IPS-NIHi11 (cell line): ENCODE measurements around the gene AGAP2.
"Not testable (repeated sequence)": the region's sequence is repeated elsewhere in the genome, so short reads cannot be mapped to it uniquely, and the experiment has no call there.

Experiments used
- DNase-seq: peaks from one replicate; pipeline ENCODE4 v3.0.0; 2012; ENCODE audit warnings: mixed read lengths, low spot score

AGAP2 gene

DNA sequence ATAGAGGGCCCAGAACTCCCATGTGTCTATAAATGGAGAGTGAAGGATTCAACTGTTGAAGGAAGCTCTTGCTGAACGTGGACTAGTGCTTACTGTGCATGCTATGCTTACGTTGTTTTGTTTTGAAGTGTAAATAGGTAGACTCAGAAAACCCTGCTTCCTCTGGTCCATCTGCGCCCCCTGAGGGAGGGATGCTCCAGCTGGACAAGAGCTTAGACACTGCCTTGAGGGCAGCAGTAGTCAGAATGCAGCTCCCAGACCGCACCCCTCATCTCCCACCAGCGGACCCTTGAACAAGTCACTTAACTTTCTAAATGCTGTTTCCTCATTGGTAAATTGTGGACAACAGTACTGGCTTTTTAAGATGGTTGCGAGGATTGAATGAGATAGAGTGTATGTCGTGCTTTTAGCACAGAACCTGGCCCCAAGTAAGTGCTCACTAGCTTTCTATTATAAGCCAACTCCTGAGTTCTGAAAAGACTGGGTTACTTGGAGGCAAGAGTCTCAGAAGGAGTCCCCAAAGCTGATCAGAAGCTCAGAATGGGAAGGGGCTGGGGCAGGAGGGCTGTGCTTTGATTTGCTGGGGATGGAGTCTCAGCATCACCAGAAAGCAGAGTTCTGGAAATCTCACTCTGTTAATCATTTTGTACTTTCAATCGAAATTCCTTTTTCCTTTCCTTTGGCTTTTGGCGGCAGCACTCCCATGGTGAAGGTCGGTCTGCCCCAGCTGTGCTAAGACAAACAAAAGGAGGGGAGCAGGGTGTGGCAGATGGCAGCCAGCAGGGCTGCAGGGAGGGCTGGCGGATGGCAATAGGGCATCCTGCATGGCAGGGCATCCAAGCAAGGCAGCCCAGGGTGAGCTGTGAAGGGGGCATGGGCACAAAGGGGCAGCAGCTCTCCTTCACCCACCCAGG is 15.6 kb downstream of the AGAP2 start:
- DNase-seq = no peak

DNA sequence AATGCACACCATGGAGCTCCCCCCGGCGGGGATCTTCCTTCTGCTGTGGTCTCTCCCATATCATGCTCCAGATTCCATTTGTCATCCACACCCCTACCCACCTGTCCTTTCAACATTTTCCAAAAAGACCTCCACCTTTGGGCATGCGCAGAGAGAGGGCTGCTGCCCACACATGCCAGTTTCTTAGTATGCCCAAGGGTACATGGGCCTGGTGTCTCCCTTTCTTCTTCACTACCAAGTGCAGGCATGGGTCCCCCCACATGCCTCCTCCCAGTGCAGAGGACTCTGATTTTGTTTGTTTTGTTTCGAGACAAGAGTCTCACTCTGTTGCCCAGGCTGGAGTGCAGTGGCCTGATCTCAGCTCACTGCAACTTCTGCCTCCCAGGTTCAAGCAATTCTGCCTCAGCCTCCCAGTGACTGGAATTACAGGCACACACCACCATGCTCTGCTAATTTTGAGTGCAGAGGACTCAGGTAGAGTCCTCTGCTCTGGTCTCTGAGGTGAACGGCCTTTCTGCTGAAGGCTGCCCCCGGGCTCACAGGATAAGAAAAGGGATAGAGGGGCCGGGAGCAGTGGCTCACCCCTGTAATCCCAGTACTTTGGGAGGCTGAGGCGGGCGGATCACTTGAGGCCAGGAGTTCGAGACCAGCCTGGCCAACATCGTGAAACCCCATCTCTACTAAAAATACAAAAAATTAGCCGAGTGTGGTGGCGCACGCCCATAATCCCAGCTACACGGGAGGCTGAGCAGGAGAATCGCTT is 16.5 kb downstream of the AGAP2 start:
- DNase-seq = not testable (repeated sequence)

DNA sequence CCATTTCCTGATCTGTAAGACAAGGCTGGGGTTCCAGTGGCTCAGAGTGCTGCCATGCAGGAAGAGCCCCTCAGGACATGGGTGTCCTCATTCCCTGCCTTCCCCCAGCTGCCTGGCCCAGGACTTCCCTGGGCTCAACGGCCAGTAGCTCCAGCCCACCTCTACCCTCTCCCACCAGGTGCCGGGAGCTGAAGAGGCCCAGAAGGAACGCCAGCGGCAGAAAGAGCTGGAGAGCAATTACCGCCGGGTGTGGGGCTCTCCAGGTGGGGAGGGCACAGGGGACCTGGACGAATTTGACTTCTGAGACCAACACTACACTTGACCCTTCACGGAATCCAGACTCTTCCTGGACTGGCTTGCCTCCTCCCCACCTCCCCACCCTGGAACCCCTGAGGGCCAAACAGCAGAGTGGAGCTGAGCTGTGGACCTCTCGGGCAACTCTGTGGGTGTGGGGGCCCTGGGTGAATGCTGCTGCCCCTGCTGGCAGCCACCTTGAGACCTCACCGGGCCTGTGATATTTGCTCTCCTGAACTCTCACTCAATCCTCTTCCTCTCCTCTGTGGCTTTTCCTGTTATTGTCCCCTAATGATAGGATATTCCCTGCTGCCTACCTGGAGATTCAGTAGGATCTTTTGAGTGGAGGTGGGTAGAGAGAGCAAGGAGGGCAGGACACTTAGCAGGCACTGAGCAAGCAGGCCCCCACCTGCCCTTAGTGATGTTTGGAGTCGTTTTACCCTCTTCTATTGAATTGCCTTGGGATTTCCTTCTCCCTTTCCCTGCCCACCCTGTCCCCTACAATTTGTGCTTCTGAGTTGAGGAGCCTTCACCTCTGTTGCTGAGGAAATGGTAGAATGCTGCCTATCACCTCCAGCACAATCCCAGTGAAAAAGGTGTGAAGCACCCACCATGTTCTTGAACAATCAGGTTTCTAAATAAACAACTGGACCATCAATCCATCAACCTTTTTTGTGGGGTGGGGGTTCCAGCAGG is 17.6 kb downstream of the AGAP2 start:
- DNase-seq = no peak

DNA sequence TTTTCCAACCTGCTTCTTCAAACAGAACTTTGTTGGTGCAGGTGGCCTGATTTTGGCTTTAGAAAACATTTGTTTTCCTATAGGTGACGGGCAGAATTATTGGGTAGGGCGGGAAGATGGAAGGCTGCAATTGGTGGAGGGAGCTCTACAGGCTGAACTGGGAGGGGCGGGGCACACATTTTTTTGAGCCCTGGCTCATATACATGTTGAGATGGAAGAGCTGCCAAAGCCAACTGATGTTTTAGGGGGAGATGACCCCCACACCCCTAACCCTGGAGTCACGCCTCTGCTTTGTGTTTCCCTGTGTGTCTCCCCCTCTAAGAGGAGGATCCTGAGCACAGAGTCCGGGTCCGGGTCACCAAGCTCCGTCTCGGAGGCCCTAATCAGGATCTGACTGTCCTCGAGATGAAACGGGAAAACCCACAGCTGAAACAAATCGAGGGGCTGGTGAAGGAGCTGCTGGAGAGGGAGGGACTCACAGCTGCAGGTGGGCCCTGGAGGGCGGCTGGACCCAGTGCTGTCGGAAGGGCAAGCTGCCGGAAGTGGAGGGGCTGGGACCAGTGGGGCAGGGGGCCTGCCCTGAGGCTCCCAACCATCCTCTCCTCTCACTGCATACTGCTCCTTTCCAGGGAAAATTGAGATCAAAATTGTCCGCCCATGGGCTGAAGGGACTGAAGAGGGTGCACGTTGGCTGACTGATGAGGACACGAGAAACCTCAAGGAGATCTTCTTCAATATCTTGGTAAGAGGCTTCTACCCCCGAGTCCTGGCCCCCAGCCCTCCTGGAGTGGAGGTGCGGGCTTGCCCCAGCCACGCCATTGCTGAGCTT is 18.6 kb downstream of the AGAP2 start:
- DNase-seq = no peak

DNA sequence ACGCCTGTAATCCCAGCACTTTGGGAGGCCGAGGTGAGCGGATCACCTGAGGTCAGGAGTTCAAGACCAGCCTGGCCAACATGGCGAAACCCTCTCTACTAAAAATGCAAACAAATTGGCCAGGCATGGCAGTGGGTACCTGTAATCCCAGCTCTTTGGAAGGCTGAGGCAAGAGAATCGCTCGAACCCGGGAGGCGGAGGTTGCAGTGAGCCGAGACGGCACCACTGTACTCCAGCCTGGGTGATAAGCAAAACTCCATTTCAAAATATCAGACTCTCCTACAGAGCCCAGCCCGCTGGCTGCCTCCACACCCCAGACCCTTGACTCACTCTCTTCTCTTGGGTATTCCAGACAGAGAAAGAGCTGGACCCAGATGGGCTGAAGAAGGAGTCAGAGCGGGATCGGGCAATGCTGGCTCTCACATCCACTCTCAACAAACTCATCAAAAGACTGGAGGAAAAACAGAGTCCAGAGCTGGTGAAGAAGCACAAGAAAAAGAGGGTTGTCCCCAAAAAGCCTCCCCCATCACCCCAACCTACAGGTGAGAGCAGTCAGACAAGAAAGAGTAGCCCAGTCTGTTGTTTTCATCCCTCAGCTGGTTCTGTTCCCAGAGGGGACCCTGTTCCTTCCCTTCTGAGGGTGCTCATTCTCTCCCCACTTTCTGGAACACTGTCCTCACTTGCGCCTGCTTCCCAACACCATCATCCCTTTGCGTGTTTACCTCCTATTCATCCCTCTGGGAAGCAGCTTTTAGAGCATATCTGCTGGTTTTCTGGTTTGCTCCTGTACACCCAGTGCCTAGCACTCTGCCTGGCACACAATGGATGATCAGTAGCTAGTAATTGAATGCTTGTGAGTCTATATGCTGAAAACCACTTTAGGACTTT is 19.7 kb downstream of the AGAP2 start:
- no peak for DNase-seq

DNA sequence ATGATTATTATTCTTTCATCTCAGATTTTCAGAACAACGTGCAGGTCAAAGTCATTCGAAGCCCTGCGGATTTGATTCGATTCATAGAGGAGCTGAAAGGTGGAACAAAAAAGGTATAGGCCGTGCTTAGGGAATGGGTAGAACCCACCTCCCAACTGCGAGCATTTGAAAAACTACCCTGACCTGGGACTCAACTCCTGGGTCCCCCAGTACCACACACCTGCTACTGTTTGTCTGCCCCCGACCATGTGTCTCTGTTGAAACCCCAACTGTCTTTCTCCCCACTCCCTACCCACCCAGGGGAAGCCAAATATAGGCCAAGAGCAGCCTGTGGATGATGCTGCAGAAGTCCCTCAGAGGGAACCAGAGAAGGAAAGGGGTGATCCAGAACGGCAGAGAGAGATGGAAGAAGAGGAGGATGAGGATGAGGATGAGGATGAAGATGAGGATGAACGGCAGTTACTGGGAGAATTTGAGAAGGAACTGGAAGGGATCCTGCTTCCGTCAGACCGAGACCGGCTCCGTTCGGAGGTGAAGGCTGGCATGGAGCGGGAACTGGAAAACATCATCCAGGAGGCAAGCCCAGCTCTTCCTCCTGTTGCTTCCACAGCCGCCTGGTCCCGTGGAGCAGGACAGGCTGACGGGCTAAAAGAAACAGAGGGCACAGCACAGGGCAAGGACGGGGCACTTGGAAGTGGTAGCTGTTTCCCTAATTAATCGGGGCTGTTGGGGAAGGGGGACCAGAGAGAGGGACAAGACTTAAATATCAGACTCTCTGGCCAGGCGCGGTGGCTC is 20.5 kb downstream of the AGAP2 start:
- no peak for DNase-seq

DNA sequence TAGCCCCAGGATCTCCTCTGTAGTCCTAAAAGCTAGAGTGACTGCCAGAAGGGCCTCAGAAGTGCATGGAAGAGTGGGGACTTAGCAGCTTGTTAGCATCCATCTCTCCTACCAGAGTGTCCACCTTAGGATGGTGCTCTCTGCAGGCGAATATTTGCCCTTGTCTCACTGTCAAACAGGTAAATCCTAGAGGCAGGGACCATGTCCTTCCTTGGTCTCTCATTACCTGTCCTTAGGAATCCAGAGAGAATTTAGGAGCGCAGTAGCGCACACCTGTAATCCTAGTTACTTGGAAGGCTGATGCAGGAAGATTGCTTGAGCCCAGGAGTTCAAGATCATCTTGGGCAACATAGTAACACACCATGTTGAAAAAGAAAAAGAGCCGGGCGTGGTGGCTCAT is 21.4 kb downstream of the AGAP2 start:
- DNase-seq = no peak

DNA sequence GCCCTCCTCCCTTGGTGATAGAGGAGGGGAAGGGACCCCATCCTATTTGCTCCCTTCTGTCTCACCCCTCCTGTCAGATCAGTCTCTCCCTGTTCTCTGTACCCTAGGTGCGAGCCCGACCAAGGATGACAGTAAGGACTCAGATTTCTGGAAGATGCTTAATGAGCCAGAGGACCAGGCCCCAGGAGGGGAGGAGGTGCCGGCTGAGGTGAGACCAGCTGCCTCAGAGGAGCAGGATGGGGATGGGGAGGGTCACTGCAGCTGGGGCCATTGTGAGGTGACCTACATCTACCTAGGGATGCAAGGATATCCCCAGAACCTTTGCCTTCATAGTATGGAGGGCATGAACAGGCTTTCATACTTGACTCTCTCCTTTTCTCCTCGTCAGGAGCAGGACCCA is 22.2 kb downstream of the AGAP2 start:
- no peak for DNase-seq

DNA sequence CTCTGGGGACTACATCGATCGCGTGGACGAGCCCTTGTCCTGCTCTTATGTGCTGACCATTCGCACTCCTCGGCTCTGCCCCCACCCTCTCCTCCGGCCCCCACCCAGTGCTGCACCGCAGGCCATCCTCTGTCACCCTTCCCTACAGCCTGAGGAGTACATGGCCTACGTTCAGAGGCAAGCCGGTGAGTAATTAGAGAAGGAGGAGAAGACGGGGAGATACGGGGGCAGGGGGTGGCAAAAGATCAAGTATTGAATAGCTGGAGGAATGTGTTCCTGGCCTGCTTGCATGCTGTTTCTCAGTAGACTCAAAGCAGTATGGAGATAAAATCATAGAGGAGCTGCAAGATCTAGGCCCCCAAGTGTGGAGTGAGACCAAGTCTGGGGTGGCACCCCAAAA is 22.8 kb downstream of the AGAP2 start:
- no peak for DNase-seq

DNA sequence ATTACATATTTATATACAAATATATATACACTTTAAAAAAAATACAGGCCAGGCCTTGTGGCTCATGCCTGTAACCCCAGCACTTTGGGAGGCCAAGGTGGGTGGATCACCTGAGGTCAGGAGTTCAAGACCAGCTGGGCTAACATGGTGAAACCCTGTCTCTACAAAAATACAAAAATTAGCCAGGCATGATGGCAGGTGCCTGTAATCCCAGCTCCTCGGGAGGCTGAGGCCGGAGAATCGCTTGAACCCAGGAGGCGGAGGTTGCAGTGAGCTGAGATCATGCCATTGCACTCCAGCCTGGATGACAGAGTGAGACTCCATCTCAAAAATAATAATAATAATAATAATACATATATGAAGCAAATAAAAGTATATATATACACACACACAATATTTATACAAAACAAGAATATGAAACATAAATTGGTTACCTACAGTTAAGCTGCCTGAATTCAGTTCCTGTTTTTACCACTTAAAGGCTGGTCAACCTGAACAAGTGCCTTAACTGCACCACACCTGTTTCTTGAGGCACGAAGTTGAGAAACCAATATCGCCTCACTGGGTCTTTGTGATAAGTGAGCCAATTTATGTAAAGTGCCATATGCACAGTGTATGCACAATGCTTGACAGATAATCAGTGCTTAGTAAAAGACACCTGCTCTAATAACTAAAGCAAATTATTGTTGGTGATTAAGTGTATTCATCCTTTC is 23.4 kb downstream of the AGAP2 start:
- DNase-seq = not testable (repeated sequence)

DNA sequence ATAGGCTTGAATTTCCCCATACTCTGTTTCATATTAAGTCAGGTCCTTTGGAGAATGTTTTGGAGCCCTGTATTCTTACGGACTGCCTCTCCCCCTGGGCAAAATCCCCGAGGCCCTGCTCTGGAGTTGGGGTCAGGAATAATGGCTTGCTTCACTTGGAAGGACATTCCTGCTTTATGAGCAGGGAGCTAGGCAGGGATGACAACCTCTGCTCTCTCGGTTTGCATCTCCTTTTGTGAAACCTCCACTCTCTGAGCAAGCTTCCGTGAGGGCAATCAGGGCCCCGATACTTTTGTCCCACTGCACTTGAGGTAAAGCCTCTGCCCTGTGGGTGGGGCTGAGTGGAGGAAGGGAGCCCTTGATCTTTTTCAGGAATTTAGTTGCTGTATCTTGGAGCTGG is 25.3 kb downstream of the AGAP2 start:
- no peak for DNase-seq

DNA sequence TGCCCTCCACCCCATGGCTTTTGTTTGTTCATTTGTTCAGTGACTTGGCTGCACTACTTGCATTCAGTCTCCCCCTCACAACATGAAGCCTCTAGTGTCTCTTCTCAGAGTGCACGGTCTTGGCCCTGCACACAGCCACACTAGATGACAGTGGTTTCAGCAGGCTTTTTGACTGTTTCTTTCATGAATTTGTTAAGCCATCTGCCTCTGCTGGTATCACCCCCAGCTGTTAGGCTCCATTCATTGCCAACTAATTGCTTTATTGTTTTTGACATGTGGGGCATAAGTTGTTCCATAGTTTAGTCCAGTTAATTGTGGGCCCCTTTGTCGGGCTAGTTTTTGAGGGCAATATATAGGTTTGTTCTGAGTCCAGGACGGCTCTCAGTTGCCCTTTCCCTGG is 25.8 kb downstream of the AGAP2 start:
- no peak for DNase-seq

DNA sequence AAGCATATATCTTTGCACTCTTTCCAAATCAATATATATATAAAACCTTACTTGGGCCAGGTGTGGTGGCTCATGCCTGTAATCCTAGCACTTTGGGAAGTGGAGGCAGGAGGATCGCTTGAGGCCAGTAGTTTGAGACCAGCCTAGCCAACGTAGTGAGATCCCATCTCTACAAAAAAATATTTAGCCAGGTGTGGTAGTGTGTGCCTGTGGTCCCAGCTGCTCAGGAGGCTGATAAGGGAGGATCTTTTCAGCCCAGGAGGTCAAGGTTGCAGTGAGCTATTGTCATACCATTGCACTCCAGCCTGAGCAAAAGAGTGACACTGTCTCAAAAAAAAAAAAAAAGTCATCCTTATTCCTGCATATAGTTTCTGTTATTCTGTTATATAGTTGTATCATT is 30.2 kb downstream of the AGAP2 start:
- DNase-seq = no peak

DNA sequence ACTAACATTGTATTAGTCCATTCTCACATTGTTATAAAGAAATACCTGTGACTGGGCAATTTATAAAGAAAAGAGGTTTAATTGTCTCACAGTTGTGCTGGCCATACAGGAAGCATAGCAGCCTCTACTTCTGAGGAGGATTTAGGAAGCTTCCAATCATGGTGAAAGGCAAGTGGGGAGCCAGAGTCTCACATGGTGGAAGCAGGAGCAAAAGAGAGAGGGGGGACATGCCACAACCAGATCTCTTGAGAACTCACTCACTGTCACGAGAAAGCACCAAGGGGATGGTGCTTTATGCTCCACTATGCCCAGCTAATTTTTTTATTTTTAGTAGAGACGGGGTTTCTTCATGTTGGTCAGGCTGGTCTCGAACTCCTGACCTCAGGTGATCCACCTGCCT is 31.3 kb downstream of the AGAP2 start:
- DNase-seq = no peak

DNA sequence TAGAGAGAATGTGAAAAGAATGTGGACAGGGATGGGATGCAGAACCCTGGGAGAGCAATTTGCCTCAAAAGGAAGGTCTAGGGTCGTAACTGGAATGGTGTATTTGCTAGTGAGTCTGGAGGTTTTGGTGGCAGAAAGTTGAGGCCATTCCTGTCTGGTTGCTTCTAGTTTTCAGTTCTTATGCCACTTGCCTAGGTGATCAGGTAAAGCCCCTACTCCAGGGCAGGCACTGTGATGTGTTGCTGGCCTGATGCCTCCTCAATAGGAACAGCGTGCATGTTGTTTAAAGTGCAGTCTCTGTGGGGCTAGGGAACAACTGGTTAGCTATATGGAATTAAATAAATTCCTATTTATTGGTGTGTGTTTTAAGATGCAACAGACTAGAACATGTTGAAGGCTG is 38.2 kb downstream of the AGAP2 start:
- DNase-seq = no peak

DNA sequence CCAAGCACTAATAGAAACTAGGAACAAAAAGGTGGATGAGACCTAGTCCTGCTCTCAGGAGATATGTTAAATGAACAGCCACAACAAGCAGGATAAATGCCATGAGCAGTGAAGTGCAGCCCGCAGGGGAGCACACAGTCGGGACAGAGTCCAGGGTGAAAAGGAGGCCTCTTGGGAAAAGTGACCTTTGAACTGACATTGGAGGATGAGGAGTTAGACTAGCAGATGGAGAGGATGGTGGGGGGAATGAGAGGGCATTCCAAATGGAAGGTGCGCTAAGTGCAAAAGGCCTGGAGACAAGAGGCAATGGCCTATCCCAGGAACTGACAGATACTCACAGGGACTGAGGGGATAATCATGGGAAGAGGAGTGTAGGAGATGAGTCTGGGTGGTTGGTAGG is 40.1 kb downstream of the AGAP2 start:
- DNase-seq = no peak

DNA sequence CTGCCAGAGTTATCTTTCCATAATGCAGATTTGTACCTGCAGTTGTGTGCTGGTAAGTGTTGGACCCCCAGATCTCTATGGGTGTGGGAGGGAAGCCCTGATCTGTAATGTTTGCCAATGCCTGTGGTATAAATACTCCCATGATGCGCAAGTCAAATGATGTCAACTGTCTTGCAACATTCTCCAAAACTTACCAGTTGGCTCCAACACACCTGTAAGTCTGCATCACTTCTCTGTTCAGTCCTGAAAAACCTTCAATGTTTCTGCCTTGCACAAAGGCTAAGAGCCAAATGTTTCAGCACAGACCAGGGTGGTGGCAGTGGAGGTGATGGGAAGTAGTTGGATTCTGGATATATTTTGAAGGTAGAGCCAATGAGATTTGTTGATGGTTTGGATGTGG is 41.5 kb downstream of the AGAP2 start:
- DNase-seq = no peak

DNA sequence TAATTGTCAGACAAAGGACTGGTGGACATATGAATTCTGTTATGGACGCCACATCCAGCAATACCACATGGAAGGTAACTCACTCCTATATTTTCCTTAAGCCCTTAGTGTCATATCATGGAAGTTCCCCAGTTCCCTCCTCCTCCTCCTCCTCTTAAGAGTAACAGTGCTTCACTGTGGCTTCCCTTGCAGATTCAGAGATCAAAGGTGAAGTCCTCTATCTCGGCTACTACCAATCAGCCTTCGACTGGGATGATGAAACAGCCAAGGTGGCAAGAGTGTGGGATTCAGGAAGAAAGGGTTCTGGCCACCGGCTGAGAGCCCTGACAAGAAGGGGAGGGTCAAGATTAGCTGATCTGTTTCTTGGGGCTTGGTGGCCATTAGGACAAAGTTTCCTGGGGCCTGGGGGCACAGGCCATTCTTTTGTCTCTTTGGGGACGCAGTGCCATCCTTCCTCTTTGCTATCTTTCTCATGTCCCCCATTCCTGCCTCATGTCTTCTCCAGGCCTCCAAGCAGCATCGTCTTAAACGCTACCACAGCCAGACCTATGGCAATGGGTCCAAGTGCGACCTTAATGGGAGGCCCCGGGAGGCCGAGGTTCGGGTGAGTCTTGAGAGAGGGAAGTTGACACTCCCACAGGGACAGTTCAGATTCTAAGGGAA is 42.6 kb downstream of the AGAP2 start:
- no peak for DNase-seq
